Kidney epithelial cell (primary cell): ENCODE data around the gene TPD52L2. TPM values are rescaled to one million over a fixed set of nuclear protein-coding genes. Genes with fewer than 3 reads are reported as not detected.

ENCODE experiments used
- DNase-seq: peaks from one replicate; pipeline ENCODE4 v3.0.0-alpha.2; 2010; ENCODE audit warnings: low read depth
- H3K27me3 ChIP-seq: 2 replicates; pipeline ENCODE4 v1.6.0; 2011; ENCODE audit warnings: low read length; ENCODE audit not compliant: control insufficient read depth, insufficient read depth
- H3K36me3 ChIP-seq: 2 replicates; pipeline ENCODE4 v1.5.1; 2011; ENCODE audit warnings: low read length; ENCODE audit not compliant: control insufficient read depth, insufficient read depth
- H3K4me3 ChIP-seq: 2 replicates; pipeline ENCODE4 v1.5.1; 2011; ENCODE audit warnings: low read depth, mild to moderate bottlenecking, control low read depth, low read length
- CTCF ChIP-seq: IDR thresholded peaks from 2 replicates; pipeline ENCODE4 v1.5.1; 2011; ENCODE audit warnings: mild to moderate bottlenecking, moderate library complexity, low read length, control low read depth, inconsistent platforms; ENCODE audit not compliant: insufficient read depth, poor library complexity, severe bottlenecking
- total RNA-seq: library from RNA; depleted of rRNA; stranded (reverse); fragments of >200 nt; gene quantifications from 2 replicates; pipeline ENCODE4 v1.2.3, GENCODE V29; 2015

Gene TPD52L2
- total RNA-seq, 1 donor from 2014 or later = 177 TPM

- no peak for DNase-seq
- no peaks in the 10 kb centered on the region for H3K27me3 ChIP-seq
- peaks cover 4% of the 10 kb centered on the region for H3K36me3 ChIP-seq
- H3K4me3 ChIP-seq = no peak overlapping the region
- TF ChIP-seq CTCF = no peak
These were observed 26.3 kb downstream of the TPD52L2 start for GRCh38 chr20:63891061-63892002.

- no peaks in the 10 kb centered on the region for H3K27me3 ChIP-seq
- peaks cover 4% of the 10 kb centered on the region for H3K36me3 ChIP-seq
- H3K4me3 ChIP-seq = no peak overlapping the region
- DNase-seq = no peak
- TF ChIP-seq CTCF = no peak
These were observed 27.3 kb downstream of the TPD52L2 start for GRCh38 chr20:63892402-63892801.

- H3K36me3 ChIP-seq = peaks cover 4% of the 10 kb centered on the region
- no peak for DNase-seq
- no peaks in the 10 kb centered on the region for H3K27me3 ChIP-seq
- no peak for TF ChIP-seq CTCF
- peak overlapping the region; percentile 63 for H3K4me3 ChIP-seq
These were observed 28.9 kb downstream of the TPD52L2 start for GRCh38 chr20:63893999-63894357.

GRCh38 chr20:63894358-63895201 is 29.5 kb downstream of the TPD52L2 start, which contains the start of gene DNAJC5:
Gene DNAJC5, plus strand, starts transcription at chr20:63895126. Its CDS starts 33,220 bp downstream, at chr20:63928346.
- no peak for TF ChIP-seq CTCF
- peak within 1 kb of the TSS; percentile 63 for H3K4me3 ChIP-seq
- no peaks in the 10 kb centered on the region for H3K27me3 ChIP-seq
- no peak for DNase-seq
- H3K36me3 ChIP-seq = peaks cover 3% of the 10 kb centered on the region

GRCh38 chr20:63895202-63895951 is 30.3 kb downstream of the TPD52L2 start:
- no peak for TF ChIP-seq CTCF
- Histone ChIP-seq H3K36me3 (peaks cover 2% of the 10 kb centered on the region), H3K27me3 (no peaks in the 10 kb centered on the region), H3K4me3 (peak overlapping the region; percentile 63)
- DNase-seq = no peak
